Thoracic aorta (tissue), 2 donors: ENCODE data around the gene CDKAL1. TPM values are rescaled to one million over a fixed set of nuclear protein-coding genes. Genes with fewer than 3 reads are reported as not detected.
"Not testable (repeated sequence)": the region's sequence is repeated elsewhere in the genome, so short reads cannot be mapped to it uniquely, and the experiment has no call there.

Experiments used
- ATAC-seq: fragments of 150-250 bp; one replicate; pipeline ENCODE4 v1.8.0; 2017; ENCODE audit warnings: low read depth; ENCODE audit not compliant: insufficient number of reproducible peaks, low FRiP score
- DNase-seq: peaks from one replicate; pipeline ENCODE4 v3.0.0-alpha.2; 2020; ENCODE audit warnings: low spot score
- H3K27ac ChIP-seq, 2 donors: fragments of 200-600 bp; sonication (generic); 1 replicate in 1 of 2; 2 replicates in 1 of 2; pipeline ENCODE4 v1.5.1; 2016; ENCODE audit warnings: mild to moderate bottlenecking in 2 of 2, moderate library complexity in 2 of 2
- H3K27me3 ChIP-seq: fragments of 200-600 bp; sonication (generic); replicated peaks from 2 replicates; pipeline ENCODE4 v1.6.0; 2016; ENCODE audit warnings: mild to moderate bottlenecking; ENCODE audit not compliant: insufficient read depth
- H3K36me3 ChIP-seq: fragments of 200-600 bp; sonication (generic); one replicate; pipeline ENCODE4 v1.5.1; 2016
- H3K4me1 ChIP-seq, 2 donors: fragments of 200-600 bp; sonication (generic); 1 replicate in 1 of 2; 2 replicates in 1 of 2; pipeline versions ENCODE4 v1.5.1 to v1.6.0; 2016; ENCODE audit warnings: low read depth in 2 of 2, mild to moderate bottlenecking in 1 of 2; ENCODE audit not compliant: control insufficient read depth in 1 of 2
- H3K4me3 ChIP-seq: fragments of 200-600 bp; sonication (generic); 2 replicates; pipeline ENCODE4 v1.5.1; 2016; ENCODE audit warnings: mild to moderate bottlenecking
- H3K9me3 ChIP-seq: fragments of 200-600 bp; sonication (generic); 2 replicates; pipeline ENCODE4 v1.5.1; 2016
- CTCF ChIP-seq: fragments of 200-600 bp; sonication (generic); IDR thresholded peaks from one replicate; pipeline ENCODE4 v1.5.1; 2019; ENCODE audit warnings: antibody characterized with exemption
- total RNA-seq, 2 donors: library from RNA; depleted of rRNA; stranded (reverse); fragments of >200 nt; gene quantifications; one replicate each; pipeline versions ENCODE4 v1.1.0 to v1.2.3, GENCODE V29; 2016

The CDKAL1 gene
- total RNA-seq, 2 donors from 2014 or later: 8.5 to 14.6 TPM

GRCh38 chr6:20830576-20830975 is 296.3 kb downstream of the CDKAL1 start:
- no peak overlapping the region for H3K4me3 ChIP-seq
- no peak for TF ChIP-seq CTCF
- no peaks in the 10 kb centered on the region for H3K27me3 ChIP-seq
- H3K9me3 ChIP-seq: no peaks in the 10 kb centered on the region
- ATAC-seq (no peak), DNase-seq (no peak)
- H3K27ac ChIP-seq: no peak overlapping the region
- H3K4me1 ChIP-seq: peaks cover 21 to 29% of the 10 kb centered on the region in 2 donors
- no peaks in the 10 kb centered on the region for H3K36me3 ChIP-seq

GRCh38 chr6:20831251-20831650 is 297.0 kb downstream of the CDKAL1 start:
- DNase-seq, H3K27me3 ChIP-seq, H3K4me3 ChIP-seq, H3K27ac ChIP-seq, ATAC-seq, H3K36me3 ChIP-seq, H3K9me3 ChIP-seq: not testable (repeated sequence)
- peaks cover 15 to 22% of the 10 kb centered on the region in 2 donors for H3K4me1 ChIP-seq

GRCh38 chr6:20833881-20834515 is 299.7 kb downstream of the CDKAL1 start:
- no peaks in the 10 kb centered on the region for H3K36me3 ChIP-seq
- H3K4me3 ChIP-seq: no peak overlapping the region
- DNase-seq (no peak), ATAC-seq (no peak)
- H3K4me1 ChIP-seq: no peaks in the 10 kb centered on the region
- no peaks in the 10 kb centered on the region for H3K27me3 ChIP-seq
- H3K9me3 ChIP-seq: no peaks in the 10 kb centered on the region
- H3K27ac ChIP-seq: no peak overlapping the region
- TF ChIP-seq CTCF: no peak

GRCh38 chr6:20835315-20836010 is 301.2 kb downstream of the CDKAL1 start:
- H3K36me3 ChIP-seq: no peaks in the 10 kb centered on the region
- no peaks in the 10 kb centered on the region for H3K9me3 ChIP-seq
- DNase-seq: no peak
- no peaks in the 10 kb centered on the region for H3K27me3 ChIP-seq
- peaks cover 3 to 5% of the 10 kb centered on the region in 2 donors for H3K4me1 ChIP-seq
- no peak for ATAC-seq
- H3K4me3 ChIP-seq: no peak overlapping the region
- TF ChIP-seq CTCF: no peak
- no peak overlapping the region for H3K27ac ChIP-seq

GRCh38 chr6:20837189-20837588 is 302.9 kb downstream of the CDKAL1 start:
- DNase-seq (no peak), ATAC-seq (no peak)

More at GRCh38 chr6:20837189-20837588, 302.9 kb downstream of the CDKAL1 start:
- Histone ChIP-seq H3K27ac (no peak overlapping the region), H3K9me3 (no peaks in the 10 kb centered on the region), H3K36me3 (no peaks in the 10 kb centered on the region), H3K4me1 (peaks cover 3 to 10% of the 10 kb centered on the region in 2 donors), H3K4me3 (no peak overlapping the region), H3K27me3 (no peaks in the 10 kb centered on the region)
- TF ChIP-seq CTCF: no peak
